GM12801 (cell line): ENCODE results near the gene CYLD.

Source experiments
- TF ChIP-seq, protein P1 (sequence below): IDR thresholded peaks from one replicate; pipeline ENCODE4 v1.5.1; 2011; ENCODE audit warnings: control low read depth; ENCODE audit not compliant: insufficient read length; ENCODE audit errors: extremely low read depth

Gene CYLD

DNA sequence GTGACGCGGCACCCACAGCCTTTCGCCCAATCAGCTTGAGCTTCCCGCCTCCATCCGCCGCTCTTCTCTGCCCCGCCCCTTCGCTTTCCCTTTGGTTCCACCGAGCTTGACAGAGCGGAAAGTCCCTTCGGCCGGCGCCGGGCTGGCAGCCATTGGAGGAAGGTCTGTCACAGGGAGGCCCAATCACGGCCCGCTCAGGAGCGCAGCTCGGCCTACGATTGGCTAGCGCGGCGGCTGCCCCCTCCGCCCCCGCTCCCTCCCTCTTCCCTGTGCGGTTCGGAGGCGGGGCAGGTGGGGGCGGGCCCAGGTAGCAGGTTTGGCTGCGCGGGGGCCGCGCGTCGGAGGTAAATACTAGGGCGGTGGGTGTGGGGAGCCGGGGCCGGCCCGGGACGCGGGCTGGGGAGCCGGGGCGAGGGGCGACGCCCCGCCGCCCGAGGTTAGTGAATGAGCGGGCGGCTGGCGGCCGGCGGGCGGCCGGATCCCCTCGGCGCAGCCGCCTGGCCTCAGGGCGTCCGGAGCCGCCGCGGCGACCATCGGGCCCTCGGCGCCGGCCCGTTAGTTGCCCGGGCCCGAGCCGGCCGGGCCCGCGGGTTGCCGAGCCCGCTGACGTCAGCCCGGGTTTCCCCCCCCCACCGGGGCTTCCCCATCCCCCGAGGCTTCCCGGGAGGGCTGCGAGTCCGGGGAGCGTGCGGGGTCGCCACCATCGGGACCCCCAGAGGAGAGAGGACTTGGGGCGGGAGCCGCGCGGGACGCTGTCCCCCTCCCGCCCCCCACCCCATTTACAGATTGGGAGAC is at the start of gene CYLD:
Gene CYLD, plus strand, starts transcription at position 306 of the 795 bp plus-strand sequence. CDS start 7,613 bp downstream, outside the sequence.
- TF ChIP-seq, protein P1, sequence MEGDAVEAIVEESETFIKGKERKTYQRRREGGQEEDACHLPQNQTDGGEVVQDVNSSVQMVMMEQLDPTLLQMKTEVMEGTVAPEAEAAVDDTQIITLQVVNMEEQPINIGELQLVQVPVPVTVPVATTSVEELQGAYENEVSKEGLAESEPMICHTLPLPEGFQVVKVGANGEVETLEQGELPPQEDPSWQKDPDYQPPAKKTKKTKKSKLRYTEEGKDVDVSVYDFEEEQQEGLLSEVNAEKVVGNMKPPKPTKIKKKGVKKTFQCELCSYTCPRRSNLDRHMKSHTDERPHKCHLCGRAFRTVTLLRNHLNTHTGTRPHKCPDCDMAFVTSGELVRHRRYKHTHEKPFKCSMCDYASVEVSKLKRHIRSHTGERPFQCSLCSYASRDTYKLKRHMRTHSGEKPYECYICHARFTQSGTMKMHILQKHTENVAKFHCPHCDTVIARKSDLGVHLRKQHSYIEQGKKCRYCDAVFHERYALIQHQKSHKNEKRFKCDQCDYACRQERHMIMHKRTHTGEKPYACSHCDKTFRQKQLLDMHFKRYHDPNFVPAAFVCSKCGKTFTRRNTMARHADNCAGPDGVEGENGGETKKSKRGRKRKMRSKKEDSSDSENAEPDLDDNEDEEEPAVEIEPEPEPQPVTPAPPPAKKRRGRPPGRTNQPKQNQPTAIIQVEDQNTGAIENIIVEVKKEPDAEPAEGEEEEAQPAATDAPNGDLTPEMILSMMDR: no peak

DNA sequence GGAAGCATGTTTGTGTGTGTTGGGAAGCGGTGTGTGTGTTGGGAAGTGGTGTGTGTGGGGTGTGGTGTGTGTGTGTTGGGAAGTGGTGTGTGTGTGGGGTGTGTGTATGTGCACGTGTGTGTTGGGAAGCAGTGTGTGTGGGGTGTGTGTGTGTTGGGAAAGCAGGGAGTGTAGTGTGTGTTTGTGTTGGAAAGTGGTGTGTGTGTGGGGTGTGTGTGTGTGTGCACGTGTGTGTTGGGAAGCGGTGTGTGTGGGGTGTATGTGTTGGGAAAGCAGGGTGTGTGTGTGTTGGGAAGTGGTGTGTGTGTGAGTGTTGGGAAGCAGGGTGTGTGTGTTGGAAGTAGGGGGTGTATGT is 49.3 kb upstream of the CYLD start:
- TF ChIP-seq, protein P1: no peak

DNA sequence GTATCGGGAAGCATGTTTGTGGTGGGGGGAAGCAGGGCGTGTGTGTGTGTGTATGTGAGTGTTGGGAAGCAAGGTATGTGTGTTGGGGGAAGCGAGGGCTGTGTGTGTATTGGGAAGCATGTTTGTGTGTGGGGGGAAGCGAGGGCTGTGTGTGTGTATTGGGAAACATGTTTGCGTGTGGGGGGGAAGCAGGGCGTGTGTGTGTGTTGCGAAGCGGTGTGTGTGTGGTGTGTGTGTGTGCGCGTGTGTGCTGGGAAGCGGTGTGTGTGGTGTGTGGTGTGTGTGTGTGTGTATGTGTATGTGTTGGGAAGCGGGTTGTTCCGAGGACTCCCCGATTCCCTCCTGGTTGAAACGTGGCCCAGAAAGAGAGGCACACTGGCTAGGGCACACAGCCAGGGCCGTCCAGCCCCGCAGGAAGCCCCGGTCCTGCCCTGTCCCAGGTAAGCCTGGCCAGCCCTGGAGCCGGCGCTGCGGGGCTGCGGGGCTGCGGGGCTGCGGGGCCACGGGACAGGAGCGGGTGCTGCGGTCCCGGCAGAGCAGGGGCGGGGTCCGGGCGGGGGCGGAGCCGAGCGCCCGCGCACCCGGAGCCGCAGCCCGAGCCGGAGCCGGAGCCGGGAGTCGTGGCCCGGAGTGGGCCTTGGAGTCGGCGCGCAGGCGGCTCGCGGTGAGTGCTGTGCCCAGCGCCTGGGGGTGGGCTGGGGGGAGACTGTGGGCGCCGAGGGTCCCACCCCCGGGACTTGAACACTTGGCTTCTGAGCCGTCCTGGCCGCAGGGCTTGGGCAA is 48.7 kb upstream of the CYLD start, which contains the start of gene NOD2:
Gene NOD2, plus strand, starts transcription at position 608 of the 783 bp plus-strand sequence. CDS start 5,890 bp downstream, outside the sequence.
- TF ChIP-seq, protein P1: no peak

DNA sequence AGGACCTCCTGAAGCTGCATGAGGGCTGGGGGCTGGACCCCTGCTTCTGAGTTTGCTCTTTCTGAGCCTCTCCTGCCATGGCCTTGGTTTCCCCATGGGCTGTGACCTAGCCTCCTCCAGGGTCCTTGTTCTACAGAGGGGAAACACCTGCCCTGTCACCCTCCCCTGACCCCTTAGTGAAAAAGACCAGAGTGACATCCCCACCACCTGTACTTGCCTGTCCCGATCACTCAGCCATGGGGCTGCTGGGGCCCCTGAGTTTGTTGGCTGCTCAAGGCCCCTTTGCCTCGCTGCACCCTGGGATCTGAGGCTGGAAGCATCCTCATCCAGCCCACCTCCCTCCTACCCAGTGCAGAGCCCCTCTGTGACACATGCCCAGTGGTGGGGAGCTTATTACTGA is 47.7 kb upstream of the CYLD start:
- TF ChIP-seq, protein P1: no peak

DNA sequence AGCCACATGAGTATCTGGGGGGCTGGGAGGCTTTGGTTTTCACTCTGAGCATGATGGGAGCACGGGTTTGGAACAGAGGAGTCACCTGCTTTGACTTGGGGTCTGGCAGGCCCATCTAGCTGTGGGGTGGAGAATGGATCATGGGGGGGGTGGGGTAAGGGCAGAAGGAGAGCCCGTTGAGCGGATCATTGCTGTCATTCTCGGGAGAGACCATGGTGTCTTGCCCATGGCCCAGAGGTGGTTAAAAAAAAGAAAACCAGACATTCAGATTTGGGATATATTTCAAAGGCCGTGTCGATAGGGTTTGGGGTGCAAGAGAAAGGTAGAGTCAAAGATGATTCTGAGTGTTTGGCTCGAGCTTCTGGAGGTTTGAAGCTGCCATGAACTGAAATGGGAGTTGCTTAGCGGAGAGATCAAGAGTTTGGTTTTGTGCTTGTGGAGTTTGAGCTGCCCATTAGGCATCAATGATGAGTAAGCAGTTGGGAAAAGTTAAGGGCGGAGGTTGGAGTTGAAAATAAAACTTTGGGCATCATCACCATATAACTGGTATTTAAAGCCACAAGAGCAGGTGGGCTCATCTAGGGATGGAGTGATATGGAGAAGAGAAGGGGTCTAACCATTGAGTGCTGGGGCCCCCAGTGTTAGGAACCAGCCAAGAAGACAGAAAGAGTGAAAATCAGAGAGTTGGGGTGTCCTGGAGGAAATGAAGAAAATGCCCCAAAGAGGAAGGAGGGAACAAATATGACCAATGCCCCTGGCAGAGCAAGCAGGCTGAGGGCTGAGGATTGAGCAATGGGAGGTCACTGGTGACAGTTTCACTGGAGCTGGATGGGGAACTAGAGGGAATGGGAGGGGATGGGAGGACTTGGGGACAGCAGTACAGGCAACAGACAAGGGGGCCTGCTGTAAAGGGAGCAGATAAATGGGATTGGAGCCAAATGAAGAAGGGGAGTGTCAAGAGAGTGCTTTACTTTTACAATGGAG is 46.6 kb upstream of the CYLD start:
- TF ChIP-seq, protein P1: no peak

DNA sequence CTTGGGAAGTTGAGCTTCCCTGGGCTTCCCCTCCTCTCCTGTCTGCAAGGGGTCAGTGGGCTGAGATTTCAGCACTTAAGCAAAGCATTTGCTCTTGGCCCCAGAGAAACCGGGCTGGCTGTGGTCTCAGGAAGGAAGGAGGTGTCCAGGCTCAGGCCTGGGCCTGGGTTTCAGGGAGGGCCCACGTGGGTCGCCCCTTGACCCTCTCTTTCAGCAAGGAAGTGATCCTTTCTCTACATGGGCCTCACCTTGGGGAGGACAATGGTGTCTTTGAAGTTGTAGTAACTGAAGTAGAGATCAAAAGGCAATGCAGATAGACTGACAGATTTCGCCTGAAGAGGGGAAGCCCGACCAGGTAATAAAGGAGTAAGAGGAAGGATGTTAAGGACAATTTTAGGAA is 45.8 kb upstream of the CYLD start:
- TF ChIP-seq, protein P1: no peak
